Occipital lobe (tissue), 2 donors: Measurements from ENCODE around the gene SMARCA2. TPM values are rescaled to one million over a fixed set of nuclear protein-coding genes. Genes with fewer than 3 reads are reported as not detected.

Experiments
- DNase-seq: peaks from one replicate; lab custom pipeline; 2025; lab: John Stamatoyannopoulos, UW
- total RNA-seq: library from RNA; depleted of rRNA; stranded (reverse); fragments of >200 nt; gene quantifications from one replicate; pipeline ENCODE4 v1.2.3, GENCODE V29; 2014

The SMARCA2 gene
- total RNA-seq: 157 TPM

DNA sequence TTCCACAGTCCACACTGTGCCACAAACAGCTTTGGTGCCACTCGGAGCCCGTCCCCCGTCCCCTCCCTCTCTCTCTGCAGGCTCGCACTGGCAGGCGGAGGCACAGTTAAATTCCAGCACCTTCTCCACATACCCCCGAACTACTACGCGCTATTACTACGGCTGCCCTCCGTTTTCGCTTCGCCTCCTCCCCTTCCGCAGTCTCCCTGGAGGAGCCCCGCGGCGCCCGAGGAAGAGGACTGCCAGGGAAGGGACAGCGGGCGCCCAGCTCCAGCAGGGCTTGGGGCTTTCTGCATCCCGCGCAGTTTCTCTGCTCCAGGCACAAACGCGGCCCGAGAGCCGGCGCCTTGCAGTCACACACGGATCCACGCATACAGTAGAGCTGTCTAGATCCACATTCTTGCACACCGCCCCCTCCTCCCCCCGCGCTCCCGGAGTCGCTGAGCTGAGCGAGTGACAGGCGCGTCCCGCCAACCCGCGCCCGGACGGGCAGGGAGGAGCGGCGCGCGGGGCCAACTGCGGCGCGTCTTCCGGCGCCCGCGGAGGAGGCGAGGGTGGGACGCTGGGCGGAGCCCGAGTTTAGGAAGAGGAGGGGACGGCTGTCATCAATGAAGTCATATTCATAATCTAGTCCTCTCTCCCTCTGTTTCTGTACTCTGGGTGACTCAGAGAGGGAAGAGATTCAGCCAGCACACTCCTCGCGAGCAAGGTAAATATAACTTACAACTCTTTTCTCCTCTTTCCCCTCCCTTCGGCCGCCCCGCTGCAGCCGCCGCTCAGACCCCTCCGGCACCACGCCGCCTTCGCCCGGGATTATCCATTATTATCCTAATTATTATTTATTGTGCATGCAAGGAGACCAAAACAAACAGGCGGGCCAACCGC lies at the start of gene SMARCA2:
TSS of gene SMARCA2 (plus strand) at position 652 of the 885 bp plus-strand sequence. CDS start 13,676 bp downstream, outside the sequence.
- DNase-seq: peak; percentile 98

DNA sequence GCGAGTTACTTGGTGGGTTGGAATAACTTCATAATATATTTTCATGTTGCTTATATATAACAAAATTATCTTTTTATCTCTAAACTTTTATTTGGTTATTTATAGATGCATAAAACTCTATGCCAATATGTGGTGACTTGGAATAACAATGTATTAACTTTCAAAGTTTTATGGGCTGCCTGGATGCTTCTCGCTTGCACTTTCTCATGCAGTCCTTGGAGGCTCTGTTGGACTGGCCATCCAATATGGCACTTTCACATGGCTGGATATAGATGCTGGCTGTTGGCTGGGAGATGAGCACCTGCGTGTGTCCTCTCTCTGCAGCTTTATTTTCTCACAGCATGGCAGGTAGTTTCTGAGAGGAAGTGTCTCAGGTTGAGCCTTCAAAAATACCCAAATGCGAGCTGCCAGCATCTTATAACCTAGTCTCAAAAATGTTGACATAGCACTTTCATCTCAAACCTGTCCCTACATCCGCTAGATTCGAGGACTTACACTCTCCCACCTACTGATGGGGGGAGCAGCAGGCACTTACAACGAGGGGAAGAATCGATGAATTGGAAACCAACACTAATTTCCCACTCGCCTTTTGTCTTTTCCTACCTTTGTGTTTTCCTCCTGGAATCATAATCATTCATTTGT lies 48.3 kb upstream of the SMARCA2 start:
- no peak for DNase-seq

DNA sequence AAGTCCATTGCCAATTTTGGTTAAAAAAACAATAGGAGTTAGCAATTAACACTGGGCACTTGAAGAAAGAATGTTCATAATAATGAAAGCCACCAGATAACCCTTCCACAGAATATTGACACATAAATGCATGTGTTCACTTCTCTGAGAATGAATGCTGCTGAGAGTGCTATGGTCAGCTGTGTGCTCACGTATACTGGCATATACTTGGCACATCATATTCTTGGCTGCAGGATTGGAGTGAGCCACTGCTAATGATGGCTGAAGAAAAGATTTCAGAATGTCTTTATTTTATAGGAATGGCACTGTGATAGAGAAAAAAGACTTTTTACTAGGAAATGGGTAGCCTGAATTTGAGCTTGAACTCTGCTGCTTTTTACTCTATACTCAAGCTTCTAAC lies 46.0 kb upstream of the SMARCA2 start:
- DNase-seq: no peak

DNA sequence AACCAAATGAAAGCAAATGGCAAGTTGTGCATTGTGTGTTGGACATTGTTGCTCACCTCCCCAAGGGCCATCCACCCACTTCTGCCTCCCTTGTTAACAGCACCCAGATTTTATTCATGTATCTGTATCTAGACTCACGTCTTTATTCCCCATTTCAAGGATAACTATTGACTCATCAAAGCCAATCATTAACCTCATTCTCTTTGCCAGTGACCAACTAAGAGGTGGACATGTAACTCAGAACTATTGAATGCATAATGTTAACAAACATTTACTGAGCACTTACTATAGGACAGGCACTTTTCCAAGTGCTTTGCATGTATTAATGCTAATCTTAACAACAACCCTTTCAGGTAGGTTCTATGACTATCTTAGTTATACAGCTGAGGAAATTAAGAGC lies 45.2 kb upstream of the SMARCA2 start:
- no peak for DNase-seq

- no peak for DNase-seq
These were observed 42.5 kb upstream of the SMARCA2 start for GRCh38 chr9:1972672-1973071.

- DNase-seq: no peak
These were observed 38.1 kb upstream of the SMARCA2 start for GRCh38 chr9:1977026-1977425.

DNA sequence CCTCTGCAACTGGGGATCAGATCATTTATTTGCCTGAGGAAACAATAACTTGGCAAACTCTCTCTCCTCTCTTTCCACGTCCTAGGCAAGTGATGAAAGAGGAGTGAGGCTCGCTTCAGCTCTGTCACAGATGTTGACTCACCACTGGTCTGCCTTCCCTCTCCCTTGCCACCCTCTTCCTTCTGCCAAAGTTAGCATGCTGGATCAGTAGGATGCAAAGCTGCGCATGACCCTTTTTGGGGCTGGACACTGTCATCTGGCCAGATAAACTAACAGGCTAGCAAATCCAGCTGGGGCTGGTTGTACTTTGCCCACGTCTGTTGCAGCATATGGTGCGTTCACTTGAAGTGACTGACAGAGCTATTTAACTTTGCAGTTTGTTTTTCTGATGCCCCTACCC lies 36.2 kb upstream of the SMARCA2 start:
- no peak for DNase-seq

DNA sequence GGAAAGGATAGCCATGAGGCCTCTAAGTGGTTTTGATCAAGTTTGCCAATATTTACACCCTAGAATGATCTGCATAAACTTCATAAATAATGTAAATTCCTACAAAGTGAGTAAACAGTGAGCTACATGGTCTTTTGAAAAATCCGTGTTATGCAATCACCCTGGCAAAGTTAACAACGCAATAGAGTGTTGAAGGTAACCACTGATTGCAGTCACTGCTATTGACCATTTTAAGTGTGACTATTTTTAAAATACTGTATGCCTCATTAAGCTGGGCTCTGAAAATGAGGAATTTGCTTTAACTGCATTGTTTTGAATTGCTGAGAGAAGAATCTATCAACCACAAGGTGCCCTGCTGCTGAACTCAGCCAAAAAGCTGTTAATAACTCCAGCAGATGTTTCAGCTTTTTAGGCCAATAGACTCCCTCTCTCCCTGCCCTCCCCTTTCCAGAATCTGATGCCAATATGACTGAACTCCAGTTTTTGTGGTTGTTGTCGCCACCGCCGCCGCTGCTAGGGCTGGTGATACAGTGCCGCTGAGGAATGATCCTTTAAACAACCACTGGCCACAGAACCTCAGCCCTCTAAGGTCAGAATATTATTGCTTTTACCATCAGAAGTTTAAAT lies 35.3 kb upstream of the SMARCA2 start:
- DNase-seq: no peak

- no peak for DNase-seq
These were observed 34.8 kb upstream of the SMARCA2 start for GRCh38 chr9:1980387-1980786.

DNA sequence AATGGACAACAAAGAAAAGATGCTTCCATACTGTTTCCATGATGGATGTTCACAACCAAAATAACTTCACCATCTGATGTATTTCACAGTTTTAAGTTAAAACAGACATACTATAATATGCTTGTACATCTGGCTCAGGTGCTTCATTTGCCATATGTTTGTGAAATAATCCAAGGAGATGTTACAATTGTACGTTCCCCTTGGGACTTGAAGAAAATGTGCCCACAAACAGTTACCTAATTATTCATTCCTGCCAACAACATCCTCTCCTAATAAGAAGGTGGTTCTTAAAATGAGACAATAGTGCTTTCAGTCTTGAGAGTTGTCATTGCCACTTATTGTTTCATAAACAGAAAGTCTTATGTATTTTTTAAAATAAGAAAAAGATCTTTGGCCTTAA lies 33.1 kb upstream of the SMARCA2 start:
- no peak for DNase-seq

DNA sequence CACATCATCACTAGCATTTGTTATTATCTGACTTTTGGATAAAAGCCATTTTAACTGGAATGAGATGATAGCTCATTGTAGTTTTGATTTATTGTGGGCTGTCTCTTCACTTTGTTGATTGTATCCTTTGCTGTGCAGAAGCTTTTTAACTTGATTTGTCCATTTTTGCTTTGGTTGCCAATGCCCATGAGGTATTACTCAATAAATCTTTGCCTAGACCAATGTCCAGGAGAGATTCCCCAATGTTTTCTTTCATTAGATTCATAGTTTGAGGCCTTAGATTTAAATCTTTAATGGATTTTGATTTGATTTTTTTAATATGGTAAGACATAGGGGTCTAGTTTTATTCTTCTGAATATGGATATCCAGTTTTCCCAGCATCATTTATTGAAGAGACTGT lies 28.8 kb upstream of the SMARCA2 start:
- DNase-seq: no peak

DNA sequence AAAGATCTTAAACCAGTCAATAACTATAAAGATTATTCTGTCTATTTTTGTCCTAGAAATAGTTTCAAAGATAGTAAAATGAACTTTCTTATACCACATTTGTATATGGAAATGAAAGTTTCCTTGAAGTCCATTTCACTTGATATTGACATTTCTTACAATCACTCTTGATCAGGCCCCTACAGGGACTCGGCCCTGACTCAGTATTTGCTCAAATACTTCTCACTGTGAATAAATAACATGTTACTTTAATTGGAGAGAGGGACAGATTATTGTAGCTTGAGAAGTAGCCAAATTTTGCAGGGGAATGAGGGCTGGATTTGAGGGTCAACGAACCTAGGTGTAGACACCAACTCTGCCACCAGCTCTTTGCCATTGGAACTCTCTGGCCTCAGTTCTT lies 25.6 kb upstream of the SMARCA2 start:
- no peak for DNase-seq

- no peak for DNase-seq
These were observed 21.0 kb upstream of the SMARCA2 start for GRCh38 chr9:1994180-1994579.

DNA sequence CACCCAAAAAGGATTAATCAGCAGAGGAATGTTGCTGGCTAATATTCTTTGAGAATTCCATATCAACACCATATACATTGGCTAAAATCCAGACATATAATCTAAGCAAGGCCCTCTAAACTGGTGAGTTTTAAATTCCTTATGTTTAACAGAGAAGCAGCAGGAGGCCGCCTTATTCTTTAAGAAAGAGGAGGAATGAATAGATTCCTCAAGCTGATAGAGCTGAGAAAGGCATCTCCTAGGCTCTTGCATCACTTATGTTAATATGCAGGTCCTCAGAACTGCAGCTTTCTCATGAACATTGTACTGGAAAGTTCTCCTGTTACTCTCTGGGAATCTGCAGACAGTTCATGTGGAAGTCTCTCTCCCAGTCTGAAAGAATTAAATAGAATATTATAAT lies 20.1 kb upstream of the SMARCA2 start:
- no peak for DNase-seq

GRCh38 chr9:1996156-1996555 lies 19.0 kb upstream of the SMARCA2 start:
- DNase-seq: no peak

DNA sequence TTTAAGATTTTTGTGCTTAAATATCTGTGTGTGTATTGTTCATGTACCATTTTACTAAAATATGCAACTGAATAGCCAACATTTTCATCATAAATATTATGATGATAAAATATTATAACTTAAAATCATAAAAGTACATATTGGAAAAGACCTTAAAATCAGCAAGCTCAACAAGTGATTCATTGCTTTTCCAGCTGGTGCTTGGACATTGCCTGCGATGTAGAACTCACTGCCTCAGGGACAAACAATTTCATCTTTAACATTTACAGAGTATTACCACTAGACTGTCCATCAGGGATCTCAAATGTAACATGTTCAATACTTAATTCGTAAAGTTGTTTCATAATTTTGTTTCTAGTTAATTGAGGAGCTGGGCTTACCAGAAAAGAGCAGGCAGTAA lies 17.5 kb upstream of the SMARCA2 start:
- DNase-seq: no peak

GRCh38 chr9:1998111-1998510 lies 17.0 kb upstream of the SMARCA2 start:
- no peak for DNase-seq

DNA sequence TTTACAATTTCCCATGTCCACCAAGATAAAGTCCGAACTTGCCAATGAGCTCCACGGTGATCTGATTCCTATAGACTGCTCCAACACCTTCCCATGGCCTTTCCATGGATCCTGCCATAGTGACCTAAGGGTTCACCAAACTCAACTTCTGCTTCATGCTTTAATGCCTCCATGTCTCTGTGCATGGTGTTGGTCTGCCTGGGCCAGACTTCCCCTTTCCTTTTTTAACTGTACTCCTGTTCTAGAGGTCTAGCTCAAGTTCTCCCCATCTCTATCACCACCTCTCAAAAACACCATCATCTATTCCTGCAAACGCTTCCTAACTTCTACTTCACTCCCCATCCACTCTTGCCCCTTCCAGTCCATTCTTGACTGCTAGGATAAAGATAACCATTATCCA lies 14.8 kb upstream of the SMARCA2 start:
- no peak for DNase-seq

- no peak for DNase-seq
These were observed 6.8 kb upstream of the SMARCA2 start for GRCh38 chr9:2008372-2008771.

DNA sequence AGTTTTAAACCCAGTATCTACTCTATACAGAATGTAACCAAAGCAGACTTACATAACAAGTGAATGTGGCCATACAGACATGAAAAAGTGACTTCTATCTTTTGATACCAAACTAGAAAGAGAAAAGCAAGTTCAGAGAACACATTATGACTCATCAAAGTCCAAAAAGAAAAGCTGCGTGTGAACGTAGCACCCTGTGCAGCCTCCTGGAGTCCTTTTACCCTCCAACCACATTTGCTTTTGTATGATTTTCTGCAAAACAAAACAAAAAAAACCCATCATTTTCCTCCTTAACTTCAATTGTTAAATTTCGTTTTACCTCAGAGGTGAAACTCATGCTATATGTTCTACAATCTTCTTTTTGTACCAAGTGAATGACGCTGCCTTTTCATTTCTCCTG lies 2.8 kb upstream of the SMARCA2 start:
- no peak for DNase-seq

- no peak for DNase-seq
These were observed 1.2 kb upstream of the SMARCA2 start for GRCh38 chr9:2013743-2014475.
